Testis (tissue), 3 donors: ENCODE data around the gene TREH. TPM values are rescaled to one million over a fixed set of nuclear protein-coding genes. Genes with fewer than 3 reads are reported as not detected.

Experiments used
- DNase-seq: peaks from one replicate; pipeline ENCODE4 v3.0.0-alpha.2; 2019
- H3K27ac ChIP-seq, 2 donors: fragments of 200-600 bp; sonication (generic); one replicate each; pipeline ENCODE4 v1.5.1; 2019
- H3K27me3 ChIP-seq: fragments of 200-600 bp; sonication (generic); one replicate; pipeline ENCODE4 v1.5.1; 2019
- H3K36me3 ChIP-seq: fragments of 200-600 bp; sonication (generic); one replicate; pipeline ENCODE4 v1.5.1; 2017; ENCODE audit warnings: low read depth; ENCODE audit errors: missing control alignments
- H3K4me1 ChIP-seq: fragments of 200-600 bp; sonication (generic); one replicate; pipeline ENCODE4 v1.5.1; 2019
- H3K4me3 ChIP-seq, 2 donors: fragments of 200-600 bp; sonication (generic); one replicate each; pipeline ENCODE4 v1.5.1; 2017 to 2019
- H3K9me3 ChIP-seq: fragments of 200-600 bp; sonication (generic); one replicate; pipeline ENCODE4 v1.5.1; 2017
- CTCF ChIP-seq, 3 experiments: fragments of 450-650 bp in 2 of 3; fragments of 200-600 bp in 1 of 3; sonication (generic) in 1 of 3; IDR thresholded peaks; one replicate each; pipeline ENCODE4 v1.5.1; 2016 to 2019; ENCODE audit warnings: antibody characterized with exemption in 3 of 3, mild to moderate bottlenecking in 2 of 3, moderate library complexity in 1 of 3
- POLR2A ChIP-seq: fragments of 450-650 bp; IDR thresholded peaks from one replicate; pipeline ENCODE4 v1.6.1; 2017; ENCODE audit warnings: antibody characterized with exemption, mild to moderate bottlenecking, moderate library complexity
- WGBS, 2 donors: methylation state at CpG; one replicate each; pipeline ENCODE4 v1.1.5; 2018; 5-methylcytosine and 5-hydroxymethylcytosine counted together
- intact Hi-C: fragments of 100-400 bp; cut with DNase I; formaldehyde crosslinking; loops from one replicate; pipeline ENCODE4 v1.15.1; 2023; ENCODE audit warnings: low total_unique reads
- polyA plus RNA-seq: library from polyadenylated mRNA; stranded (reverse); fragments of 350-450 nt; fragmentation: Illumina TruSeq; extraction: RNeasy Lipid Tissue Mini Kit (QIAGEN cat#74804); gene quantifications from one replicate; pipeline ENCODE4 v1.2.3, GENCODE V29; 2014; ENCODE audit warnings: low read depth, low replicate concordance; ENCODE audit not compliant: insufficient read depth
- total RNA-seq, 2 donors: library from RNA; depleted of rRNA; stranded (reverse); fragments of >200 nt; gene quantifications; one replicate each; pipeline ENCODE4 v1.2.3, GENCODE V29; 2016

Gene TREH
- total and polyA plus RNA-seq, 3 donors from 2014 or later = 0.62 to 4.0 (median 1.7) TPM

DNA sequence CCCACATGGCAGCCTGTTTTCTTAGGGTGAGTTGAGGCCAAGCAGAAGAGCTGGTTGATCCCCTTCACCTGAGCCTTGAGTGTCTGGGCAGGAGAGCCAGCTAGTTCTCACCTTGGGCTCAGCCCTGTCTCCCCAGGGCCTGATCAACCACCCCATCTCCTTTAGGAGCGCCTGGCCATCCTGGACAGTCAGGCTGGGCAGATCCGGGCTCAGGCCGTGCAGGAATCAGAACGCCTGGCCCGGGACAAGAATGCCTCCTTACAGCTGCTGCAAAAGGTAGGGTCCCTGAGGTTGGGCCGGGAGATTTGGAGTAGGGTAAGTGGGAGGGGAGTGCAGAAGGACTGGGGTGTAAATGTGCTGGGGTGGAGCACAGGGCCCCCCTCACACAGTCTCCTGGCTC is 40.7 kb downstream of the TREH start:
- no peaks in the 10 kb centered on the region for H3K9me3 ChIP-seq
- no peaks in the 10 kb centered on the region for H3K36me3 ChIP-seq
- H3K27me3 ChIP-seq = no peaks in the 10 kb centered on the region
- peaks cover 23% of the 10 kb centered on the region for H3K4me1 ChIP-seq
- H3K27ac ChIP-seq = no peak overlapping the region
- TF ChIP-seq POLR2A (no peak), CTCF (IDR thresholded peaks at IDR 0.05) (no peak)
- DNase-seq = no peak
- no peak overlapping the region for H3K4me3 ChIP-seq
- 93 to 94% methylated on average over 6 of the region's 6 CpGs for WGBS, 2 donors
- intact Hi-C loops = no loop called here

- intact Hi-C loops = no loop called here
- peak overlapping the region in 1 of 2 donors; percentile 8 for H3K27ac ChIP-seq
- peaks cover 20% of the 10 kb centered on the region for H3K4me1 ChIP-seq
- H3K9me3 ChIP-seq = no peaks in the 10 kb centered on the region
- 78 to 80% methylated on average over 8 of the region's 8 CpGs for WGBS, 2 donors
- H3K36me3 ChIP-seq = no peaks in the 10 kb centered on the region
- no peak for TF ChIP-seq CTCF (IDR thresholded peaks at IDR 0.05)
- no peak for TF ChIP-seq POLR2A
- H3K4me3 ChIP-seq = no peak overlapping the region
- no peak for DNase-seq
- H3K27me3 ChIP-seq = no peaks in the 10 kb centered on the region
These were observed 42.7 kb downstream of the TREH start for GRCh38 chr11:118636569-118637290.

DNA sequence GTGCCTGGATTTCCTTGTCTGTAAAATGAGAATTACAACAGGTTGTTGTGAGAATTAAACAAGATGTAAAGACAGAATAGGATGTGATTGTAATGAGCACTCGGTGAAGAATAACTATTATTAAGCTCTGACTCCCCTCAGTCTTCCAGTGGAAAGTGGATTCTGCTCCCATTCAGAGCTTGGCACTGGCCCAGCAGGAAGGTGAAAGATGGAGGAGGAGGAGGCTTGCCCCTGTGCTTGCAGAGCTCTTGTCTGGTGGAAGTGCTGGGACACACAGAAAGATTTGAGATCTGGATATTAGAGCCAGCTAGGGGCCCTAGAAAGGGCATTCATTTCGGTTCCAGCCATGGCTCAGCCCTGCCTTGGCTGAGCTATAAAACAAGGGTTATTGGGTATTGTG is 43.8 kb downstream of the TREH start:
- Histone ChIP-seq H3K36me3 (no peaks in the 10 kb centered on the region), H3K27ac (peak overlapping the region; percentile 28 to 87), H3K4me1 (peaks cover 20% of the 10 kb centered on the region), H3K4me3 (no peak overlapping the region), H3K9me3 (no peaks in the 10 kb centered on the region), H3K27me3 (no peaks in the 10 kb centered on the region)
- DNase-seq = no peak
- WGBS, 2 donors = 36 to 37% methylated on average over 2 of the region's 2 CpGs
- intact Hi-C loops = no loop called here
- TF ChIP-seq POLR2A (no peak), CTCF (IDR thresholded peaks at IDR 0.05) (no peak)

DNA sequence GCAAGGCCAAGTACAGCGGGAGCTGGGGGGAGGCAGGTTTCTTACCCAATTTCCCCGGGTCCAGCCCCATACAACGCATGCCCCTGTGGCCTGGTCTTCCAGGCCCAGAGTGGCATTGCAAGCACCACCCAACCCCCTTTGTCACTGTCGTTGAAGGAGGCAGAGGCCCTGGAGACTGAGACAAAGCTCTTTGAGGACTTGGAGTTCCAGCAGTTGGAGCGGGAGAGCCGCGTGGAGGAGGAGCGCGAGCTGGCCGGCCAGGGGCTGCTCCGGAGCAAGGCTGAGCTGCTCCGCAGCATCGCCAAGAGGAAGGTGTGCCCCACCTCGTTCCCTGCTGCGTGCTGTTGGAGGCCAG is 44.2 kb downstream of the TREH start:
- no peaks in the 10 kb centered on the region for H3K27me3 ChIP-seq
- DNase-seq = peak; percentile 63
- peak overlapping the region; percentile 28 to 87 for H3K27ac ChIP-seq
- no peak for TF ChIP-seq CTCF (IDR thresholded peaks at IDR 0.05)
- no peak for TF ChIP-seq POLR2A
- H3K9me3 ChIP-seq = no peaks in the 10 kb centered on the region
- intact Hi-C loops = no loop called here
- H3K4me1 ChIP-seq = peaks cover 20% of the 10 kb centered on the region
- WGBS, 2 donors = 6 to 13% methylated on average over 14 to 15 of the region's 15 CpGs
- no peaks in the 10 kb centered on the region for H3K36me3 ChIP-seq
- H3K4me3 ChIP-seq = peak overlapping the region; percentile 40 to 54
